ENCODE measurements around the gene CHADL. TPM values are rescaled to one million over a fixed set of nuclear protein-coding genes. Genes with fewer than 3 reads are reported as not detected.

The CHADL gene
- total and polyA plus RNA-seq, 9 of the 15 experiments (the other 6 are each of a cell fraction or from before 2014, with no cell fraction given), result not detected

DNA sequence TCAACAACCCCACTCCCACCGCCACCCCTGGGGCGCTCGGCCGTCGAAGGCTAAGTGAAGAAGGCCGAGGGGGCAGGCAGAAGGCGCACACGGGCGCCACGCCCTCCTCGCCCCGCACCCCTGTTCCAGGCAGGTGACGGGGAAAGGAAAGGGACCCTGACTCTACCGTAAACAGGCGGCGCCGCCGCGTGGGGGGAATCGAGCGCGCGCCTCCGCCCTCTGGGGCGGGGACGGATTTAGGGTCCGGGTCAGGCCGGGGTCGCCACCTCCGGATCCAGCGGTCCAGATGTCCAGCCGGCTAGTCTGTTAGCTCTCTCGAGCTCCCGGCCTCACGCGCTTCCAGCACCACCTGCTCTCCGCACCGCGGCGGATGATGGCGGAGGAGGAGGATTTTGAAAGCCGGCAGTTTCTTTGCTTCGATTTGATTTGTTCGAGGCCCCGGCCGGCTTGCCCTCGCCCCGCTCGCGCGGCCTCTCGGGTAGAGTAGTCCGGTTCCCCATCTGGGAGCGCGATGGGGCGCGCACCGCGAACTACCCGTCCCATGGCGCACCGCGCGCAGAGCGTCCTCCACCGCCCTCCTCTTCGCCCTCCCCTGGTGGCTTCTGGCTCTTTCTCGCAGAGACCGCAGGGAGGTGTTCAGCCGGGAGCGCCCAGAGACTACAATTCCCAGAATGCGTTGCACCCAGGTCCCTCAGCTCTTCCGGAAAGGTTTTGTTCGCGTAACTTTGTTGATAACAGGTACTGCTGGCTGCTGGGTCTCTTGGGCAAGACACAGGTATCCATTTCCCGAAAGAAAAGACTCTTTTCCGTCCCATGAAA lies 45.3 kb upstream of the CHADL start, which contains the start of gene RANGAP1 (continued):
- TF ChIP-seq, protein P1, sequence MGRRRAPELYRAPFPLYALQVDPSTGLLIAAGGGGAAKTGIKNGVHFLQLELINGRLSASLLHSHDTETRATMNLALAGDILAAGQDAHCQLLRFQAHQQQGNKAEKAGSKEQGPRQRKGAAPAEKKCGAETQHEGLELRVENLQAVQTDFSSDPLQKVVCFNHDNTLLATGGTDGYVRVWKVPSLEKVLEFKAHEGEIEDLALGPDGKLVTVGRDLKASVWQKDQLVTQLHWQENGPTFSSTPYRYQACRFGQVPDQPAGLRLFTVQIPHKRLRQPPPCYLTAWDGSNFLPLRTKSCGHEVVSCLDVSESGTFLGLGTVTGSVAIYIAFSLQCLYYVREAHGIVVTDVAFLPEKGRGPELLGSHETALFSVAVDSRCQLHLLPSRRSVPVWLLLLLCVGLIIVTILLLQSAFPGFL (CRISPR knock-in tag; IDR thresholded peaks at IDR 0.05), result no peak
- TF ChIP-seq TBP (optimal IDR thresholded peaks at IDR 0.05; ENCODE audit: low read depth, low read length) (peak; percentile 64), TEAD2 (tag; IDR thresholded peaks at IDR 0.05) (no peak), CC2D1A (IDR thresholded peaks at IDR 0.05) (no peak), IRF2 (CRISPR knock-in tag; IDR thresholded peaks at IDR 0.05) (no peak), GATAD2A (IDR thresholded peaks at IDR 0.05) (no peak), ZNF586 (CRISPR knock-in tag; conservative IDR thresholded peaks at IDR 0.05) (no peak), DMBX1 (CRISPR knock-in tag; IDR thresholded peaks at IDR 0.05; ENCODE audit: borderline replicate concordance) (0 out of 2 replicates have a peak, but pooled peaks have one; percentile 24), ZNF347 (CRISPR knock-in tag; IDR thresholded peaks at IDR 0.05; ENCODE audit: low read depth) (no peak), CREBBP (IDR thresholded peaks at IDR 0.05; ENCODE audit: low read depth, low read length) (no peak), XRCC4 (IDR thresholded peaks at IDR 0.05; ENCODE audit: extremely low read depth, insufficient read depth, insufficient read length) (no peak), MTA2 (IDR thresholded peaks at IDR 0.05; ENCODE audit: low read depth) (no peak), ZNF239 (CRISPR knock-in tag; IDR thresholded peaks at IDR 0.05) (no peak), POLR2G (IDR thresholded peaks at IDR 0.05; ENCODE audit: low read depth, low read length) (peak; percentile 97), ZNF644 (tag; IDR thresholded peaks at IDR 0.05; ENCODE audit: low read depth) (peak; percentile 78; the same call in 1 of the 2 replicates), ZNF133 (CRISPR knock-in tag; IDR thresholded peaks at IDR 0.05) (no peak)
- TF ChIP-seq, protein P2, sequence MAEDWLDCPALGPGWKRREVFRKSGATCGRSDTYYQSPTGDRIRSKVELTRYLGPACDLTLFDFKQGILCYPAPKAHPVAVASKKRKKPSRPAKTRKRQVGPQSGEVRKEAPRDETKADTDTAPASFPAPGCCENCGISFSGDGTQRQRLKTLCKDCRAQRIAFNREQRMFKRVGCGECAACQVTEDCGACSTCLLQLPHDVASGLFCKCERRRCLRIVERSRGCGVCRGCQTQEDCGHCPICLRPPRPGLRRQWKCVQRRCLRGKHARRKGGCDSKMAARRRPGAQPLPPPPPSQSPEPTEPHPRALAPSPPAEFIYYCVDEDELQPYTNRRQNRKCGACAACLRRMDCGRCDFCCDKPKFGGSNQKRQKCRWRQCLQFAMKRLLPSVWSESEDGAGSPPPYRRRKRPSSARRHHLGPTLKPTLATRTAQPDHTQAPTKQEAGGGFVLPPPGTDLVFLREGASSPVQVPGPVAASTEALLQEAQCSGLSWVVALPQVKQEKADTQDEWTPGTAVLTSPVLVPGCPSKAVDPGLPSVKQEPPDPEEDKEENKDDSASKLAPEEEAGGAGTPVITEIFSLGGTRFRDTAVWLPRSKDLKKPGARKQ (CRISPR knock-in tag; IDR thresholded peaks at IDR 0.05), result no peak
- TF ChIP-seq, protein P3, sequence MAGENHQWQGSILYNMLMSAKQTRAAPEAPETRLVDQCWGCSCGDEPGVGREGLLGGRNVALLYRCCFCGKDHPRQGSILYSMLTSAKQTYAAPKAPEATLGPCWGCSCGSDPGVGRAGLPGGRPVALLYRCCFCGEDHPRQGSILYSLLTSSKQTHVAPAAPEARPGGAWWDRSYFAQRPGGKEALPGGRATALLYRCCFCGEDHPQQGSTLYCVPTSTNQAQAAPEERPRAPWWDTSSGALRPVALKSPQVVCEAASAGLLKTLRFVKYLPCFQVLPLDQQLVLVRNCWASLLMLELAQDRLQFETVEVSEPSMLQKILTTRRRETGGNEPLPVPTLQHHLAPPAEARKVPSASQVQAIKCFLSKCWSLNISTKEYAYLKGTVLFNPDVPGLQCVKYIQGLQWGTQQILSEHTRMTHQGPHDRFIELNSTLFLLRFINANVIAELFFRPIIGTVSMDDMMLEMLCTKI (IDR thresholded peaks at IDR 0.05; ENCODE audit: partially characterized antibody), result no peak
- TF ChIP-seq, protein P4, sequence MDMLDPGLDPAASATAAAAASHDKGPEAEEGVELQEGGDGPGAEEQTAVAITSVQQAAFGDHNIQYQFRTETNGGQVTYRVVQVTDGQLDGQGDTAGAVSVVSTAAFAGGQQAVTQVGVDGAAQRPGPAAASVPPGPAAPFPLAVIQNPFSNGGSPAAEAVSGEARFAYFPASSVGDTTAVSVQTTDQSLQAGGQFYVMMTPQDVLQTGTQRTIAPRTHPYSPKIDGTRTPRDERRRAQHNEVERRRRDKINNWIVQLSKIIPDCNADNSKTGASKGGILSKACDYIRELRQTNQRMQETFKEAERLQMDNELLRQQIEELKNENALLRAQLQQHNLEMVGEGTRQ (CRISPR knock-in tag; IDR thresholded peaks at IDR 0.05), result no peak
- TF ChIP-seq, protein P5, sequence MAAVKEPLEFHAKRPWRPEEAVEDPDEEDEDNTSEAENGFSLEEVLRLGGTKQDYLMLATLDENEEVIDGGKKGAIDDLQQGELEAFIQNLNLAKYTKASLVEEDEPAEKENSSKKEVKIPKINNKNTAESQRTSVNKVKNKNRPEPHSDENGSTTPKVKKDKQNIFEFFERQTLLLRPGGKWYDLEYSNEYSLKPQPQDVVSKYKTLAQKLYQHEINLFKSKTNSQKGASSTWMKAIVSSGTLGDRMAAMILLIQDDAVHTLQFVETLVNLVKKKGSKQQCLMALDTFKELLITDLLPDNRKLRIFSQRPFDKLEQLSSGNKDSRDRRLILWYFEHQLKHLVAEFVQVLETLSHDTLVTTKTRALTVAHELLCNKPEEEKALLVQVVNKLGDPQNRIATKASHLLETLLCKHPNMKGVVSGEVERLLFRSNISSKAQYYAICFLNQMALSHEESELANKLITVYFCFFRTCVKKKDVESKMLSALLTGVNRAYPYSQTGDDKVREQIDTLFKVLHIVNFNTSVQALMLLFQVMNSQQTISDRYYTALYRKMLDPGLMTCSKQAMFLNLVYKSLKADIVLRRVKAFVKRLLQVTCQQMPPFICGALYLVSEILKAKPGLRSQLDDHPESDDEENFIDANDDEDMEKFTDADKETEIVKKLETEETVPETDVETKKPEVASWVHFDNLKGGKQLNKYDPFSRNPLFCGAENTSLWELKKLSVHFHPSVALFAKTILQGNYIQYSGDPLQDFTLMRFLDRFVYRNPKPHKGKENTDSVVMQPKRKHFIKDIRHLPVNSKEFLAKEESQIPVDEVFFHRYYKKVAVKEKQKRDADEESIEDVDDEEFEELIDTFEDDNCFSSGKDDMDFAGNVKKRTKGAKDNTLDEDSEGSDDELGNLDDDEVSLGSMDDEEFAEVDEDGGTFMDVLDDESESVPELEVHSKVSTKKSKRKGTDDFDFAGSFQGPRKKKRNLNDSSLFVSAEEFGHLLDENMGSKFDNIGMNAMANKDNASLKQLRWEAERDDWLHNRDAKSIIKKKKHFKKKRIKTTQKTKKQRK (IDR thresholded peaks at IDR 0.05; ENCODE audit: borderline replicate concordance, low read depth, low read length), result no peak
